Kidney glomerular epithelial cell (primary cell): Measurements from ENCODE around the gene CSKMT.
A peak's percentile ranks its signal among the peaks of the same experiment; 100 is the strongest.
"Not testable (repeated sequence)": the region's sequence is repeated elsewhere in the genome, so short reads cannot be mapped to it uniquely, and the experiment has no call there.

Experiments used
- DNase-seq: peaks from one replicate; lab custom pipeline; 2025; lab: John Stamatoyannopoulos, UW

The CSKMT gene

DNA sequence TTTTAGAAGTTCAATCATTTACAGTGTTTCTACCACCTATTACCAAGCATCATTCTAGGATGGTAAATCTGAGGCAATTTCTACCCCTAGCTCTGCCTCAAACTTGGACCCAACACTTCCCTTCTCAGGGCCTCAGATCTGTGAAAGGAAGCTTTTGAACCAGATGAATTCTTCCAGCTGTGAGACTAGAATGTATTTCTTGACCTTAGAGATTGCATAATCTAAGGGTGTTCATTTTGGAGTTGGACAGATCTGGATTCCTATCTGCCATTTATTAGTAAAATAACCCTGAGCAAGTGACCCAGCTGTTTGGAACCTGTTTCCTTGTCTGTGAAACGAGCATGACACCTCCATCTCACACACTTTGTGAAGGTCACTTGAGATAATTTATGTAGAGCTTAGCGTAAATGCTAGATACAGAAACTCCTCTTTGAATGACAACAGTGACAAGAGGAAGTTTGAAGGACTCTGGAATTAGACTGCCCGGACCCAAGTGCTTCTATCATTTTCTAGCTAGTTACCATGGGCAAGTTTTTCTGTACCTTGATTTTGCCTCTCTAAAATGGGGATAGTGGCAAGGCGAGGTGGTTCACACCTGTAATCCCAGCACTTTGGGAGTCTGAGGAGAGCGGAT, 8.2 kb upstream of the CSKMT start:
- no peak for DNase-seq

DNA sequence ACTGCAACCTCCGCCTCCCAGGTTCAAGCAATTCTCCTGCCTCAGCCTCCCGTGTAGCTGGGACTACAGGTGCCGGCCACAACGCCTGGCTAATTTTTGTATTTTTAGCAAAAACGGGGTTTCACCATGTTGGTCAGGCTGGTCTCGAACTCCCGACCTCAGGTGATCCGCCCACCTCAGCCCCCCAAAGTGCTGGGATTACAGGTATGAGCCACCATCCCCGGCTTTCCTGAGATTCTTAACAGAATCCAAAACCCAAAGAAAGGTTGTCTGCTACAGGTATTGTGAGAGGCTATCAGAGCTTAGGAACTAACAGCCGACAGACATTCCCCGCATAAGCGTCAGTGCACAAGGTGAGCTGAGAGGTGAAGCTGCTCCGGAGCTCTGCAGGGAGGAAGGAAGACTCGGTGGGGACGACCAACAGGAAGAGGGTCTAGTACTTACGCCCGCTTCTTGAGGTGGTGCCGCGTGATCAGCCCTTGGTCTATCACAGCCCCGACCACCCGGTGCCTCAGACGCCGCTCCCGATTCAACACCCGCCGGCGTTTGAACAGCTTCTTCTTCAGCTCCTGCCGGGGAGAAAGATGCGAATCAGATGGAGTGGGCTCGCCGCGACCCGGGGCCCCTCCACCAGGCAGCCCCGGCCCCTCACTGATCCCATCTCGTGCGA, 572 bp upstream of the CSKMT start:
- peak; percentile 74 for DNase-seq

DNA sequence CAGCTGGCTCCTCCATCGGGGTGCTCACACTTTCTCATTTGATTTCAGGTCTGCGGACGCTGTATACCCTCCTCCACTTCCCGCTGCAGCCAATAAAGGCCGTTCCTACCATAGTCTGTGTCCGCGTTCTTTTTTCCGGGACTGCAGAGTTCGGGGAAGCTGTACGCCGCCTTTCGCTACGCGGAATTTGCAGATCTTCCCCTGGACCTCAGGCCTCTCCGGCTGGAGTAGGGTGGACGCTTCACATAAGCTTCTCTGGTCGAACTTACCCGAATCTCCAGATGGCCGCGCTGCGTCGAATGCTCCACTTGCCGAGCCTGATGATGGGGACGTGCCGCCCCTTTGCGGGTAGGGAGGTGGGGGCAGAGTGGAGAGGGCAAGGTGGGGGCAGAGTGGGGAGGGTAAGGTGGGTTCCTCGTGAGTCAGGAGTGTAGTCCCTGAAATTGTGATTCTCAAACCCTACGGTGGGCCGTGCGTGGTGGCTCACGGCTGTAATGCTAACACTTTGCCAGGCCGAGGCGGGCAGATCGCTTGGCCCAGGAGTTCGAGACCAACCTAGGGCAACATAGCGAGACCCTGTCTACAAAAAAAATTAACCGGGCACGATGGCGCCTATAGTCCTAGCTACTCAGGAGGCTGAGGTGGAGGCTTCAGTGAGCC, 617 bp downstream of the CSKMT start:
- DNase-seq = no peak

DNA sequence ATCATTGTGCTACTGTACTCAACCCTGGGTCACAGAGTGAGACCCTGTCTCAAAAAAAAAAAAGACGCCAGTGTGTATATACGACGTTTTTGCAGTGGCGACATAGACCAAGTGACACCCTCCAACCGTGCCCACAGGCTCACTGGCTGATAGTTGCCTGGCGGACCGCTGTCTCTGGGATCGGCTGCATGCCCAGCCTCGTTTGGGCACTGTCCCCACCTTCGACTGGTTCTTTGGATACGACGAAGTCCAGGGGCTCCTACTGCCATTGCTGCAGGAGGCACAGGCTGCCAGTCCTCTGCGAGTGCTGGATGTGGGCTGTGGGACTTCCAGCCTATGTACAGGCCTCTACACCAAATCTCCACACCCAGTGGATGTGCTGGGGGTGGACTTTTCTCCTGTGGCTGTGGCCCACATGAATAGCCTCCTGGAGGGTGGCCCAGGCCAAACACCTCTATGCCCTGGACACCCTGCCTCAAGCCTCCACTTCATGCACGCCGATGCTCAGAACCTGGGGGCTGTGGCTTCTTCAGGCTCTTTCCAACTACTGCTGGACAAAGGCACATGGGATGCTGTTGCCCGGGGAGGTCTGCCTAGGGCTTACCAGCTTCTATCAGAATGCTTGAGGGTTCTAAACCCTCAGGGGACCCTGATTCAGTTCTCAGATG, 1.3 kb downstream of the CSKMT start:
- DNase-seq = no peak

DNA sequence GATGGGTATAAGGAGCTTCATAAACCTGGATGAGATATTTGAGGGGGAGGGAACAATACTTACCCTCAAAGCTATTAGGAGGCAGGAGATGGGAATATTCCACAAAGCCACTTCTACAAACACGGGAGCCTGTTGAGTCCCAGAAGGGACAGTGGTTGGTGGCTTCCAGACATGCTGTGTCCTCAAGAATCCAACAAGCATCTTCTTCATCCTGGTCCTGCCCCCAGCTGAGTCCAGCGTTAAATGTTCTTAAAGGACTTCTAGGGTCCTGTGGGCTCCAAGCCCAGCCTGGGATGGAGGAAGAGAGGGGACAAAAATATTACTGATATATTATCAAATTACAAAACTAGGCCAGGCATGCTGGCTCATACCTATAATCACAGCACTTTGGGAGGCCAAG, 2.3 kb downstream of the CSKMT start:
- no peak for DNase-seq

DNA sequence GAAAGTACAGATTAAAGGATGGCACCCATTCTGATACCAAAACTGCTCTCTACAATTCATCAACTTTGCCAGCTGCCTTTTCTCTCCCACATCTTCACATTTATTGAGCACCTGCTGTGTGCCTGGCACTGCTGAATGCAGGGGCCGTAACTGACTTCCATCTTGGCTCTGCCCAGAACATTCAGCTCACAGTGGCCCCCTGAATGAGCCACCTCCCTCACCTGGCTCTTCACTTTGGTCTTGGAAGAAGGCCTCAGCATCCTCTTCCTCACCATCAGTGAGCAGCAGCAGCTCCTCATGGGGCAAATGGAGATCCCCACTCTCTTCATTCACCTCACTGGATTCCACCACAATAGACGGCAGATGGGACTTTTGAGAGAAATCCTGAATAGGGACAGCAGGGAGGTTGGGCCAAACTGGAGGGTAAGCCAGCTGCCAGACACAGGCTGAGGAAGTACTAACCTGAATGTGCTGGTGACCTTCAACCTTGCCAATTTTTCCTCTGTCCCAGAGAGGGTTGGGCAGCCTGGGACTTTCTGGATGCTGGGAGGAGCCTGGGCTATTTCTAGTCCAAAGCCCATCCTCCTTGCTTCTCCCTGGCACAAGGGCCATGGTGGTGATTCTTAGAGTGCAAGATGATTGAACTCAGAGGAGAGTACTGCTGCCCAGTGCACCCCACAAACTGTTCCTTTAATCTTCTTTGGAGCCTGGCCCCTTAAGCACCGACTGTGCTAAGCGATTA, 4.5 kb downstream of the CSKMT start:
- no peak for DNase-seq

DNA sequence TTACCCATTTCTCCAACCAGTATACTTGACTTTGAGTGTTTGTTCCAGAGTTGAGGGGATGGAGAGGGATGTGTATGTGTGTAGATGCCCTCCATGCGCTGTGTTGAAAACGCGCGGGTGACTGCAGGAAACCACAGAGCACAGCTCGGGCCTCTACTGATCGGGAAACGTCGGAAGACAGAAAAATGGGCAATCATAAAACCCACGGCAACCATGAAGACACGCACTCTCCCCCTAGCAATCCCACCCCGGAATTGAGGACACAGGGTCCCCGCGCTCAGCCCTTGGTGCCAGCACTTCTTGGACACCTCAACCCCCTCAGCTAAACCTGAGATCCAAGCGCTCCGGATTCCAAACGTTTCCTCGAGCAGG, 6.1 kb downstream of the CSKMT start:
- DNase-seq = no peak

DNA sequence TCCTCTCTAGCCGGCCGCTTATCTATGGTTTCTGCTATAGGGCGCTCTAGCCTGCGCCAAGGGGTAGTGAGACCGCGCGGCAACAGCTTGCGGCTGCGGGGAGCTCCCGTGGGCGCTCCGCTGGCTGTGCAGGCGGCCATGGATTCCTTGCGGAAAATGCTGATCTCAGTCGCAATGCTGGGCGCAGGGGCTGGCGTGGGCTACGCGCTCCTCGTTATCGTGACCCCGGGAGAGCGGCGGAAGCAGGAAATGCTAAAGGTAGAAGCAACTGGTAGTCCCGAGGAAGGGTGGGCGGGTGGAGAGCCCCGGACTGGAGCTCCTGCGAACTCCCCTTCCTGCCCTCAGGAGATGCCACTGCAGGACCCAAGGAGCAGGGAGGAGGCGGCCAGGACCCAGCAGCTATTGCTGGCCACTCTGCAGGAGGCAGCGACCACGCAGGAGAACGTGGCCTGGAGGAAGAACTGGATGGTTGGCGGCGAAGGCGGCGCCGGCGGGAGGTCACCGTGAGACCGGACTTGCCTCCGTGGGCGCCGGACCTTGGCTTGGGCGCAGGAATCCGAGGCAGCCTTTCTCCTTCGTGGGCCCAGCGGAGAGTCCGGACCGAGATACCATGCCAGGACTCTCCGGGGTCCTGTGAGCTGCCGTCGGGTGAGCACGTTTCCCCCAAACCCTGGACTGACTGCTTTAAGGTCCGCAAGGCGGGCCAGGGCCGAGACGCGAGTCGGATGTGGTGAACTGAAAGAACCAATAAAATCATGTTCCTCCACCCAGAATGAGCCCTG, 6.7 kb downstream of the CSKMT start, which contains the start of the genes LBHD1 and UQCC3:
TSS of gene LBHD1 (minus strand) at position 660 of the 782 bp plus-strand sequence. CDS start 2,236 bp downstream, outside the sequence.
TSS of gene UQCC3 (plus strand) at position 66 of the 782 bp plus-strand sequence. CDS start at position 139, 73 bp downstream.
- peak; percentile 84 for DNase-seq

DNA sequence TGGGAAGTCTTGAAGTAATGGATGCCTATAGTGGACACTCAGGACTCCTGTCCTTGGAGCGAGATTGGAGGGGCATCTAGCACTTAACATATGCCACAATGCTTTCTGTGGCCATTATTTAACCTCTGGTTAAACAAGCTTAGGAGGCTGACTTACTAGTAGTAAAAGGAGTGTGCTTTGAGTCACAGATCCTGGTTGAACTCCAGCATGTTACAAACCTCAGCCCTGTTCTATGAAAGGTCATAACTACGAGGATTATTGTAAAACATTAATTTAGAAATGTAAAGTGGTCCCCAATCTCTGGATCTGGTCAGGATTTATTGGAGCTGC, 8.0 kb downstream of the CSKMT start:
- no peak for DNase-seq

DNA sequence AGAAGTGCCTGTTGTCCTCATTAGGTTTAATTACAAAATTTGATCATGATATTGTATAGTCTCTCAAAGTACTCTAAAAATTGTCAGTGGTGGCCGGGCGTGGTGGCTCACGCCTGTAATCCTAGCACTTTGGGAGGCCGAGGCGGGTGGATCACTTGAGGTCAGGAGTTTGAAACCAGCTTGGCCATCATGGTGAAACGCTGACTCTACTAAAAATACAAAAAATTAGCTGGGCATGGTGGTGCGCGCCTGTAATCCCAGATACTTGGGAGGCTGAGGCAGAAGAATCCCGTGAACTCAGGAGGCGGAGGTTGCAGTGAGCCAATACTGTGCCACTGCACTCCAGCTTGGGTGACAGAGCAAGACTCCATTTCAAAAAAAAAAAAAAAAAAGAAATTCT, 10.3 kb downstream of the CSKMT start:
- DNase-seq = not testable (repeated sequence)

DNA sequence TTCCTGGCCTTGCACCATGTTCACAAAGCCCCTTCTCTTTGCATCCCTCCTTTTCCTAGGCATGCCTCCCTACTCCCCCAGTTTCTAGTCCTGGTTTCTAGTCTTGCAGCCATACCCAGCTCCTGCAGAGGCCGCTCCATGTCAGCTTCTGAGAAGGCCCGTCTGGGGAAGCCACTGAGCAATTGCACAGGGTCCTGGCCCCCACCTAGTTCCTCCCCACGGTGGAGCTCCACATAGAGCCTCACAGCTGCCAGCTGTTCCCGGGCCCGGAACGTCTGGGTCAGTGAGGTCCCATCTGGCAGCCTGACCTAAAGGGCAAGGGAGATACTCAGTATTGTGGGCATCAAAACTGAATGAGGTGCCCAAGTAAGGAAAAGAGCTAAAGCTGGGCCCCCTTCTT, 11.6 kb downstream of the CSKMT start:
- no peak for DNase-seq

DNA sequence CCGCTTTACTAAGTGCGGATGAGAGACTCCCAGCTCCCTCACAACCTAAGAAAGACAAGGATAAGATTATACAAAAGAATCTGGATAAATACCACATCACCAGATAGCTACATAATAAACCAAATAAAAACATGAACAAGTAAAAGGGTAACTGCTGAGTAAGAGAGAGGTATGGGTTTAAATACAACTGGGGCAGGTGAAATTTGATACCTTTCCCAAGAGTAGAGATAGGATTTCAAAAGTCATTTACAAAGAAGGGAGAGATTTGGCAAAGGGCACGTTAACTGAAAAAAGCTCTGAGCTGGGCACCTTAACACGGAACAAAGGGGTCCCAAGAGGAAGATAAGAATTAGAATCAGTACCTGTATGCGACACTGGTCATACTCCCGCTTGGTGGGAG, 12.0 kb downstream of the CSKMT start:
- DNase-seq = no peak

DNA sequence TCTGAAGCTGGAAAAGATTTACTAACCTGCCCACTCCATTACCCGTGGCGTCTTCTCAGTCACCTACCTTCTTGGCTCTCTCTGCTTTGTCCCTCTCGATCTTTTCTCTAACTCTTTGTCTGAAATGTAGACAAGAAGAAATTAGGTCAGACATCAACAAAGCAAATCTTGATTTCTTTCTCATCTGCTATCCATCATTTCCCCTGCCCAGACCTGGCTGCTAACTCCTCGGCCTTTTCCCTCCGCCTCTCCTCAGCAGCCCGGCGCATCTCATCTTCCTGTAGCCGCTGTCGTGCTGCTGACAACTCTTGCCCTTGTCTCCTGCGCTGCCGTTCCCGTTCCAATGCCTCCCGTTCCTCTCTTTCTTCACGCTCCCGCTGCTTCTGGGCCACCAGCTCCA, 12.6 kb downstream of the CSKMT start:
- no peak for DNase-seq

DNA sequence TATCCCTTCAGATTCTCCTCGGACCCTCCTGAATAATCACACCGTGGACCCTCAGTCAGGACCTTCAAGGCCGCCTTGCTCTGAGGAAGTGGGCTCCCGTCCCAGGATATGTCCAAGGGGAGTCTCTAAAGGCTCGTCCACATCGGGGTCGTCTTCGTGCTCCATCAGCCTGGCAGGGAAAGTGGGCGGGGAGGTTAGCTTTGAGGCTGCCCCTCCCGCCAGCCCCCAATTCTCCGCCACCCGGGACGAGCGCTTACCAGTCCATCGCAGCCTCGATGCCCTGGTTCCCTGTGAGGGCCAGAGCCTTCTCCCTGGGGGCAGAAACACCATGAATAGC, 13.3 kb downstream of the CSKMT start:
- DNase-seq = no peak

DNA sequence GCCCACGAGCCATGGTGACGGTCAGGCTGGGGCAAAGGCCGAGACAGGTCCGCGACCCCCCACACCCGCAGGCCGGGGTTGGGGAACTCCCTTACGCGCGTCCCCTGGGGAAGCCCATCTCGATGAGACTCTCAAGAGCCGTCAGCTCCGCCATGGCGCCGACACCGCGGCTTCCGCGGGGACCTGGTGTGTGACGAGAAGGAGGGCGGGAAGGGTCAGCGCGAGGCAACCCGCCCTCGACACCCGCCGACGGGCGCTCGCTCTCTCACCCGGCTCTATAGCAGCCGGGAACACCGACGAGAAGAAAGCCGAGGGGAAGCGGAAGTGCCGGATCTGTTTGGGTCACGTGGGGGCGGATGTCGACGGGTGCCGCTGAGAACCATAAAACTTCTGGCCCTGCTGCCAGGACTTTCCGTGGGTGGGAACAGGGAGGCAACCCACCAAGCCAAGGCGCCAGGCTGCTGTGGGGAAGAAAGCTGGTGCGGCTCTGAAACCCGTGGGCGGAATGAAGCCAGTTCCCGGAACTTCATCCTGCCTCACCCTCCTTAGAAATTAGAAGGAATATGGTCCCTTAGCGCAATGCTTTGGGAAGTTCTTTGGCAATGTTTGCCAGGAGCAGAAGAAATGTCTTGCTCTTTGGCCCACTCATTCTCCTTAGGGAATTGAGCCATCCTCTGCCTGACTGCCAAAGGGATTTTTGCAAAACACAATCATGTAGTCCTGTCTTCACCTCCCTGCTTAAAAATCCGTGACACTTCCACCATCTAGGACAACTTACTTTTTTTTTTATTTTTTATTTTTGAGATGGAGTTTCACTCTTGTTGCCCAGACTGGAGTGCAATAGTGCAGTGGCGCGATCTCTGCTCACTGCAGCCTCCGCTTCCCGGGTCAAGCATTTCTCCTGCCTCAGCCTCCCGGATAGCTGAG, 13.9 kb downstream of the CSKMT start, which contains the start of gene UBXN1:
TSS of gene UBXN1 (minus strand) at position 304 of the 927 bp plus-strand sequence. CDS start at position 154, 150 bp downstream.
- peak; percentile 71 for DNase-seq

DNA sequence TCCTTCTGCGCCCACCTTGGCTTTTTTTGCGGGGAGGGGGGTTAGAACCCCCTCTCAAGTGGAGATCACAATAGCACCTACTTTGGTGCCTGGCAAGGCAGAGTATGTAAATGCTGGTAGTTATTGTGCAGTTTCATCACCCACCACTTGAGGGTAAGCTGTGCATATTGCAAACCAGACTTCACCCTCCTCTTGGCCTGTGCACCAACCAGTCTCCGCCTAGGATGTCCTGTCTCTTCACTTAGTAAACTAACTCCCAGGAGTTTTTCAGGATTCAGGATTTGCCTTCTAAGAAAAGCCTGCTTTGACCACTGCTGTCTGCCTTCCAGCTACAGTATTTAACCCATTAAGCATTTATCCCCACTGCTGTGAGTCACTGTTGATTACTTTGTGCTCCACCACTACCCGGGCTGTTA, 15.7 kb downstream of the CSKMT start:
- peak; percentile 74 for DNase-seq

DNA sequence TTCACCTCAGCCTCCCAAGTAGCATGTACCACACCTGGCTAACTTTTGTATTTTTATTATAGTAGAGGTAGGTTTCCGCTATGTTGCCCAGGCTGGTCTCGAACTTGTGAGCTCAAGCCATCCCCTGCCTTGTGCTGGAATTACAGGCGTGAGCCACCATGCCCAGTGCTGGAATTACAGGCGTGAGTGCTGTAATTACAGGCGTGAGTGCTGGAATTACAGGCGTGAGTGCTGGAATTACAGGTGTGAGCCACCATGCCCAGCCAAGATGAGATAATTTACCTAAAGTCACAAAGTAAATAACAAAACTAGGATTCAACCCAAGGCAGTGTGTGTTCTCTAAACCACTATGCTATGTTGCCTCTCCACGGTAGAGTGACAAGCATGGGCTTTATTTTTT, 17.4 kb downstream of the CSKMT start:
- no peak for DNase-seq

DNA sequence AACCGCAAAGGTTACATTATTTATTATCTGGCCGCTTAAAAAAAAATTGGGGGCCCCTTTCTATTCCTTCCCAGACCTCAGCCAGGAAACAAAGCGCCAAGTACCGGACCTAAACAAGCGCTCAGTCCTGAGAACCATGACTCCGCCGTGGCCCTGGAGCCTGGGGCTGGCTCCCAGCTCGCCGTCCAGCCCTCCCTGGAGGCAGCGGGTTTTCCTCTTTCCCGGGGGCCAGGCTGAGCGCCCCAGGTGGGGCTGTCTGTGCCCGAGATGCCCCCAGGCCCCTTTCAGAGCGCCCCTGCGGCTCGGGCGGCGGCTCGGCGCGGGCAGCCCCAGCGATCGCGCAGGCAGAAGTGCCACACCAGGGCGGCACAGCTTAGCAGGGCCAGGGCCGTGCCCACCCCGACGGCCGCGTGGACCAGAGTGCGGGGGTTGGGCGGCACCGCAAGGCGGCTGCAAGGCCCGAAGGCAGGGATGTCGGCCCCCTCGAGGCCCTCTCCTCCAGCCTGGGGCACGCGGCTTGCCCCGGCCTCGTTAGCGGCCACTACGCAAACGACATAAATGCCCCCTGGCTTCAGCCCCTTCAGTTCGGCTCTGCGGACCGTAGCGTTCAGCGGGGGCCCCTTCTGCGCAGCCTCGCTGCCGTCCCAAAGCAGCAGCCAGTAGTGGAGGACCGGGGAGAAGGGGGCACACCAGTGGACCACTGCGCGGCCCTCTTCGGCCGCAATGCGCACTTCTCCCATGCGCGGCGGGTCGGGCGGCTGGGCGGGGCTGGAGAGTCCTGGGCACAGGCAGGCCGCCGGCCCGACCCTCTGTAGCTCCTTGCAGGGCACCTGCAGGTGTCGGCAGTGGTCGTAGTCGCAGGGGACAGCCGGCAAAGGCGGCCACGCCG, 22.6 kb downstream of the CSKMT start:
- DNase-seq = no peak

DNA sequence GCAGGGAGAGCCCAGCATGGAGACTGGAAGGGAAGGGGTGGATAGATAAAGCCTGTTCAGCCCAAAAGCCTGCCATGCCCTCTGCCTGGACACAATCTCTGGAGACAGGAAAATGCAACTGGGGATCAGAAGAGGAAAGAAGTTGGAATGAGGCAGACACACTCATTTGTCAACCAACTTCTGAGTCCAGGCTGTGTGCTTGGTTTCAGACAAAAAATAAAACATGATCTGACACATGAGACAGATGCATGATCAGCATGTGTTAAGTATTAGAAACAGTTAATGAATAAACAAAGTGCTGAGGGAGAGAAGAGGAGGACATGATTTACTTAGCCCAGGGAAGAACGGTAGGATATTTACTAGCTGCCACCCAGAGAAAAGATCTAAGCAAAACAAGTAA, 23.4 kb downstream of the CSKMT start:
- DNase-seq = no peak
